GM21723 (cell line): ENCODE measurements around the gene AHI1.
A peak's percentile ranks its signal among the peaks of the same experiment; 100 is the strongest.
"Not testable (repeated sequence)": the region's sequence is repeated elsewhere in the genome, so short reads cannot be mapped to it uniquely, and the experiment has no call there.

Experiments used
- ATAC-seq: cut with Tn5 transposase; IDR thresholded peaks from one replicate; pipeline ENCODE4 v1.9.1; 2021; ENCODE audit warnings: mild to moderate bottlenecking, moderate library complexity; ENCODE audit not compliant: unreplicated experiment

Gene AHI1

DNA sequence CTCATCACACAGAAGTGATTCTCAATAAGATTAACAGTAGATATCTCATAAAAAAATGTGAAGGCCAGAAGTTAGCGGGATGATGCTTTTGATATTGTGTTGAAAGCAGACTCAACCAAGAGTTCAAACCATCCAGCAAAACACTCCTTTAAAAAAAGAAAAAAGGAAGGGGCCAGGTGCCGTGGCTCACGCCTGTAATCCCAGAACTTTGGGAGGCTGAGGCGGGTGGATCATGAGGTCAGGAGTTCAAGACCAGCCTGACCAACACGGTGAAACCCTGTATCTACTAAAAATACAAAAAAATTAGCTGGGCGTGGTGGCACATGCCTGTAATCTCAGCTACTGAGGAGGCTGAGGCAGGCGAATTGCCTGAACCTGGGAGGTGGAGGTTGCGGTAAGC lies 157.6 kb downstream of the AHI1 start:
- ATAC-seq: not testable (repeated sequence)

DNA sequence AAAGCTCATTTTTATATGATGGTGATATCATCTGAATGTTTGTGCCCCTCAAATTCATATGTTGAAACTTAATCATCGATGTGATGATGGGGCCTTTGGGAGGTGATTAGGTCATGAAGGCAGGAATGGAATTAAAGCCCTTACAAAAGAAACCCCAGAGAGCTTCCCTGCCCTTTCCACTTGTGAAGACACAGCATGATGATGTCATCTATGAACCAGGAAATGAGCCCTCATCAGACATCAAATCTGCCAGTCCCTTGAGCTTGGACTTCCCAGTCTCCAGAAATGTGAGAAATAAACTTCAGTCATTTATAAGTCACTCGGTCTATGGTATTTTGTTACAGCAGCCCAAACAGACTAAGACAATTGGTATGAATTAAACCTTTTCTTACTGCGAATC lies 163.4 kb downstream of the AHI1 start:
- no peak for ATAC-seq

DNA sequence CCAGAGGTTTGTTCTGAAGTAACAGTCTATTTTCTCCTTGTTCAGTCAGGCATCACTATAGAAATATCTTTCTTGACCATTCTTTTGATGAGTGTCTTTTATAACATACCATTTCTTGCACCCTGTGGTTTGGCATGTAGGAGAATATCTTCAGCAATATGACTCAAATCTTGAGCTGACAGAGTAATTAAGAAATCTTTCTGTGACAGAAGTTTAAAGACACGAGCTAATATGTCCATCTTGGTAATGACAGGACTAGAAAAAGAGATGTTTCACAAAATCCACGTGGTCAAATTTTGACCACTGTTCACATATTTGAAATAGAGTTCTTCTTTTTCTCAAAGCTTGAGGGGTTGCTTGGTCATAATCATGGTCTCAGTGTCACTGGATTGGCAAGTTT lies 166.5 kb downstream of the AHI1 start:
- no peak for ATAC-seq

DNA sequence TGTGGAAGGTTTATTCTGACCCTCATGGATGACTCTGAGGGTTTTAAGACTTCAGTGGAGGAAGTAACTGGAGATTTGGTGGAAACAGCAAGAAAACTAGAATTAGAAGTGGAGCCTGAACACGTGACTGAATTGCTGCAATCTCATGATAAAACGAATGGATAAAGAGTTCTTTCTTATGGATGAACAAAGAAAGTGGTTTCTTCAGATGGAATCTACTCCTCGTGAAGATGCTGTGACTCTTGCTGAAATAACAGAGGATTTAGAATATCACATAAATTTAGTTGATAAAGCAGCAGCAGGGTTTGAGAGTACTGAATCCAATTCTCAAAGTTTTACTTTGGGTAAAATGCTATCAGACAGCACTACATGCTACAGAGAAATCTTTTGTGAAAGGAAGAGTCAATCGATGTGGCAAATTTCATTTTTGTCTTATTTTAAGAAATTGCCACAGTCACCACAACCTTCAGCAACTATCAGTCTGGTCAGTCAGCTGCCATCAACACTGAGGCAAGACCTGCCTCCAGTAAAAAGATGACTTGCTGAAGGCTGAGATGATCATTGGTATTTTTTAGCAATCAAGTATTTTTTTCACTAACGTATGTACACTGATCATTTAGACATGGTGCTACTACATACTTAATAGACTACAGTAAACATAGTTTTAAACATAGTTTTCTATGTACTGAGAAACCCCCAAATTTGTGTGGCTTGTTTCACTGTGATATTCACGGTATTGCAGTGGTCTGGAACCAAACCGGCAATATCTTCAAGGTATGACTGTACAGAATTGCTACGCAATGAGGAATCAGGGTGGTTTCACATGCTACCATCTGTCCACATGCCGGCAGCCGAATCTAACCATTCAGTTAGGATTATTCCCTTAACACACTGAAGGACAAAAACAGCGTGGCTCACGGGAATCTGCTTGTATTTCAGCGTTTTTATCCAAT lies 167.4 kb downstream of the AHI1 start:
- peak; percentile 94 for ATAC-seq

DNA sequence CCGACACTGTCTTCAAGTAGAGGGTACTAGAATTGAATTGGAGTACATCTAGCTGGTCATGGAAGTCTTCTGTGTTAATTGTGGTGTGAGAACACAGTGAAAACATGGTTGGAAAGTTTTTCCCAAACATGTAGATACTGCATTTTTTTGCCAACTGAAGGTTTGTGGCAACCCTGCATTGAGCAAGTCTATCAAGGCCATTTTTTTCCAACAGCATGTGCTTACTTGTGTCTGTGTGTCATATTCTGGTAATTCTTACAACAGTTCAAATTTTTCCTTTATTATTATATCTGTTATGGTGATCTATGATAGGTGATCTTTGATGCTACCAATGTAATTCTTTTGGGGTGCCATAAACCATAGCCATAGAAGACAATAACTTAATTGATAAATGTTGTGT lies 169.4 kb downstream of the AHI1 start:
- no peak for ATAC-seq

DNA sequence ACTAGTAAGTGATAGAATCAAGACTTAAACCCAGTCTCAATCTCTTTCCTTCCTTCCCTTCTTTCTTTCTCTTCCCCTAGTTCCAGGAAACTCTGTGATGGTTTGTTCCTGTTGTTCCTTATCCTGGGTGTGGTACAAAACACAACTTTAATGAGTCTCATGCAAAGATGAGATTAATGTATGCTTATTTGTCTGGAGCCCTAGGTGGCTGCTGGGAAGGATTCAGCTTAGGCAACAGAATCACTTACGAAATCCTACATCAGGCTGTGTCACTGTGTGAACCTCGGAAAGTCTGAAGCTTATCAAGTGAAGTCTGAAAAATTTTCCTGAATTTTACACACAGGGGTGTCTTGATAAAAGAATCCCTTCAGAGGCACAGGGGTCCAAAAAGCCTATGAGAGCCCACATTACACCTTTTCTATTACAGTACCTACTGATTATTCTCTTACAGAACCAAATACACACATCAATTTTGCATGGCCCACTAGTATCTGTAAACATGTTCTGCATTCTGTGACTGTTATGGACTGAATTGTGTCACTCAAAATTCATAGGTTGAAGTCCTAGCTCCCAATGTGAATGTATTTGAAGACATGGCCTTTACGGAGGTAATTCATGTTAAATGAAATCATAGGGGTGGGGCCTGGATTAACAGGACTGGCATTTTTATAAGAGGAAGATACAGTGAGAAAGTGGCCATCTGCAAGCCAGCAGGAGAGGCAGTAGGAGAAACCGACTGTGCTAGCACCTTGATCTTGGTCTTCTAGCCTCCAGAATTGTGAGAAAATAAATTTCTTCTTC lies 171.7 kb downstream of the AHI1 start:
- ATAC-seq: no peak

DNA sequence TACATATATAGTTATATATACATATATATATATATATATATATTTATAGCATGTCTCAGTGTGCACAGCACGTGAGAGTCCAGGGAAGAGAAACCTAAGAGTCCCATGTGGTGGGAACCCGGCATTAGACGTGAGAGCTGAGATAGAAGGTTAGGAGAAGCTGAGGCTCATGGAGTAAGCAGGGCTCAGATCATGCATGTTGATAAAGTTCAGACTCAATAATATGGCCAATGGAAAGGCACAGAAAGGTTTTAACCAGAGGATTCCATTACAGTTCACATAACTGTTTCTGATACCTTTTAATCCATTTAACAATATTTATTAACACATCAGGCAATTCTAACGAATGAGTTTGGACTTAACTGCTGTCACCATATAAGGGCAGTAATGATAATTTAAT lies 173.0 kb downstream of the AHI1 start:
- ATAC-seq: no peak

DNA sequence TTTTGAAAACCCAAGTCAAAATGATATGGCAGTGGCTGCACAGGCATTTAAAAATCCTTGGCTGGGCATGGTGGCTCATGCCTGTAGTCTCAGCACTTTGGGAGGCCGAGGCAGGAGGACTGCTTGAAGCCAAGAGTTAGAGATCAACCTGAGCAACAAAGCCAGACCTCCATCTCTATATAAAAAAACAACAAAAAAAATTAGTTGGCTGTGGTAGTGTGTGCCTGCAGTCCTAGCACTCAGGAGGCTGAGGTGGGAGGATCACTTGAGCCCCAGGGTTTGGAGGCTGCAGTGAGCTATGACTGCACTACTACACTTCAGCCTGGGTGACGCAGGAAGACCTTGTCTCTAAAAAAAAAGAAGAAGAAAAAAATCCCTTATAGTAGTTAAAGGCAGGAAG lies 173.6 kb downstream of the AHI1 start:
- ATAC-seq: no peak

DNA sequence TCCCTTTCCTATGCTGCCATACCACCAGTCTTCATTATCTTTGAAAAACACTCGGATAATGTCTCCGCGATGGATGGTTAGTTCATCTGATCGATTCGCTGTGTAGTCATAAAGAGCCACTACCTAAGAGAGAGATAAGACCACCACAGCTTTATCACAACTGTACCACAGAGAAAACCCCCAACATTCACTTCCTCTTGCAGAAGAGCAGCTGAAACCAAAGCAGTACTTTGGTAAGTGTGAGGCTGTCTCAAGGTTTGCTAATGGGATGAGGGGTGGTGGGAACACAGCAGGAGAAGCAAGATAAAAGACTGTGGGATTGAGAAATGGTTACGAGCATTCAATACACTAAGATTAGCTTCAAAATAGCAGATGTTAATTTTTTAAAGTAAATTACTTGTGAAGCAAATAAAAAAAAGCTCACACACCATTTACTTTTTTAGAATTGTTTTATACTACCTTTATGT lies 174.3 kb downstream of the AHI1 start:
- peak; percentile 98 for ATAC-seq

DNA sequence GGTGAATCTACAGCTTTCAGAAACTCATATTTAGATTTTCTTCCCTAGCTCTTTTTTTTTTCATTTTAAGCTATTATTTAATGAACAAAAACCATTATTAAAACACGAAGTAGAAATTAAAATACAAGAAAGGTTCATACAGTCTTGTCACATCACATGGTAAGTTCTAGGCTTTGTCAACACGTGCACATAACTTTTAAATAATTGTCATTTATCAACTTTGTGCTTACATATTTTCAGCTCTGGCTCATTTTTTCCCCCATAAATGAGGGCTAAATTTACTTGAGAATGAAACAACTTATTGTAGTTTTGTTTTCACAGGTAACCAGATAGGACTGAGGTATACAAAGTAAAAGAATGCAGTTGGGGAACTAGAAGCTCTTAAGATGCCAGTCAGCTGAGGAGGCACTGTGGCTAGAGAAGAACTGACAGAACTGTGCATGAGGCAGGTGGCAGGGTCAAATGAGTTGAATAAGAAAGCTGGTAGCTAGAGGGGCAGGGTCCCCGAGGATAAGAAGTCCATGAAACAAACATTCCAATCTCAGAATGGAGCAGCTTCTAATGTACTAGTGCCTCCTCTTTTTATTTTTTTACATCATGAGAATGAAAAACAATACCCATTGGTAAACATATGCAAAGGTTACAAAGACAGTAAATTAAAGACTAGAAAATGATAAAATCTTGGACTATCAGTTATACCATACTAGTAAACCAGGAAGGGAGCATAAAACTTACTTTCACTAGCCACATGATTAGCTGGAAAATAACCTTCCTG lies 174.9 kb downstream of the AHI1 start:
- peak; percentile 79 for ATAC-seq

DNA sequence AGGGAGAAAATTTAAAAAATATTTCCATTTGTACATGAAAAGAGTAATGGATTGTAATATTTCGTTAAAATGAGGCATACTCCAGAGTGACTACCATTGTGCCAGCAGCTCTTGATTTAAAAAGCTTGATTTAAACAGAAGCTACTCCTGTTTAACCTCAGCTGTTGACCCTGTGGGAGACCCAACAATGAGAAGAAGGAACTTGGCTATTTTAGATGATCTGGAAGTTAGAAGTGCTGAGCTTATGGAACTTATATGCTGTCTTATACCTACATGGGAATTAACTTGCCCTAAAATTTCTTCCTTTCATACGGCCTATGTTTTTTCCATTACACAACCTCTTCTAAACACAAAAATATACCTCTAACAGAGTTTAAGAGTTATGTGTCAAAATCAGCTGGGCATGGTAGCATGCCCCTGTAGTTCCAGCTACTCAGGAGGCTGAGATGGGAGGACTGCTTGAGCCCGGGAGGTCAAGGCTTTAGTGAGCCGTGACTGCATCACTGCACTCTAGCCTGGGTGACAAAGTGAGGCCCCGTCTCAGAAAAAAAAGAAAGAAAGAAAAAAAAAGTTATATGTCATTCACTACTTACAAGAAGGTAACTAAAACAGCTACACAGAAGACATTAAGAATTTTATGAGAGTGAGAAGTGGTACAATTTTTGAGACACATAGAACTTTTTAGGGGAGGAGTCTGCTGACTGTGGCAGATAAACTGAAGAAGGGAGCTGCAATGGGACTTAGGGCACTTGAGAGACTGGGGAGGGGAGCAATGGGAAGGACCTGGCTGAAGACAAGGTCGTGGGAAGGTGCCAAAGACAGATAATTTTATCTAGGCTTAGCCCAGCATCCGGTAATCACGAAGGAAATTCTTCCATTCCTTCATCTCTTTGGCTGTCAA lies 176.6 kb downstream of the AHI1 start:
- no peak for ATAC-seq

DNA sequence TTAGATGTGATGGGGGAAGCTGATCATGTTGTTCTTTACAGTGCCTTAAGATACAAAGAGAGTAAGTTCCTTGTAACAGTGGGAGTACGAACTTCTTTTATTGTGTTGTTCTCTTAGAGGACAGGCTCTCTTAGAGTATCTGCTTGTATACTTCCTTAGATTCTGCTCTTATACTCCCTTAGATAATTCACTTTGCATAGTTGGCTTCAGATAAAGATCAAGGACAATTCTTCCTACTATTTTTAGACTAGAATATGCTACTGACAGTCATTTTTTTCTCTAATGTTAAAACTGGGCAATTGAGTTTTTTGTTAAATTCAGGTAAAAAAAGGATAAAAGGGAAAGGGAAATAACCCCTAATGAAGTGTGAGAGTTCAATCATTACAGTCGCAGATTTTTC lies 177.7 kb downstream of the AHI1 start:
- ATAC-seq: no peak

DNA sequence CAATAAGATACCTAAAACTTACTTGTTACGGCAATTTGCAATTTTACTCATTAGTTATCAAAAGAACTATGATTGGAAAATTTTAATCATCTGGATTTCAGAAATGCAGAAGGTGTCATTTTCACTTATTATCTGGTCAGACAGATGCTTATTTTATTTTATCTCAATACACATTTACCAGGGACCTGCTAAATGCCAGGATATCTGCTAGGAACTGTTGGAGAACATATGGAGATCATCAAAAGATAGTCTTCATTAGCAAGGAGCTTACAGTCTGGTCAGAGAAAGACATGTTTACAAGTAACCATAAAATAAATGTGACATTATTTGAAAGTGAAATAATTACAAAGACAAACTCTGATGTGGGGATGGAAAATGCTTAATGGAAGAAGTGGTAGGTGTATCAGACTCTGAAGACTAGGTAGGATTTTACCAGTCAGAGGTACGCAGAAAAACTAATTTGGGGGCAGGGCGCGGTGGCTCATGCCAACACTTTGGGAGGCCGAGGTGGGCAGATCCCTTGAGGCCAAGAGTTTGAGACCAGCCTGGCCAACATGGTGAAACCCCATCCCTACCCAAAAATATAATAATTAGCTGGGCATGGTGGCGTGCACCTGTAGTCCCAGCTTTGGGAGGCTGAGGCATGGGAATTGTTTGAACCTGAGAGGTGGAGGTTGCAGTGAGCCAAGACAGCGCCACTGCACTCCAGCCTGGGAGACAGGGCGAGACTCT lies 178.6 kb downstream of the AHI1 start:
- ATAC-seq: no peak

DNA sequence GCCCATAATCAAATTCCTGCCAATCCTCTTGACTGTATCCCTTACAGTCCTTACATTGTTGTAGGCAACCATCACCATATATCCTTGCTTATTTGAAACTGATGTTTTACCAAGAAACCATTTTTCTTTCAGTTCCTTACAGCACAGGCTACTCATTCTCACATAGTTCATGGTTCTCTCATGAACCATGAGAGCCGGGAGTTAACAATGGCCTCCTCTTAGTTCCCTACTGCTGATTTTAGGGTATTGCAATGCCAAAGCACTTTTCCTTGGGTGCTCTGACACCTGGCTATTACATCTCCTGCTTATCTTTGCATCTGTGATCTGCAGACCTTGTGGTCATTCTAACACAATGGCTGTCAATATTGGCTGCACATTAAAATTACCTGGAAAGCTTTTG lies 183.0 kb downstream of the AHI1 start:
- no peak for ATAC-seq

DNA sequence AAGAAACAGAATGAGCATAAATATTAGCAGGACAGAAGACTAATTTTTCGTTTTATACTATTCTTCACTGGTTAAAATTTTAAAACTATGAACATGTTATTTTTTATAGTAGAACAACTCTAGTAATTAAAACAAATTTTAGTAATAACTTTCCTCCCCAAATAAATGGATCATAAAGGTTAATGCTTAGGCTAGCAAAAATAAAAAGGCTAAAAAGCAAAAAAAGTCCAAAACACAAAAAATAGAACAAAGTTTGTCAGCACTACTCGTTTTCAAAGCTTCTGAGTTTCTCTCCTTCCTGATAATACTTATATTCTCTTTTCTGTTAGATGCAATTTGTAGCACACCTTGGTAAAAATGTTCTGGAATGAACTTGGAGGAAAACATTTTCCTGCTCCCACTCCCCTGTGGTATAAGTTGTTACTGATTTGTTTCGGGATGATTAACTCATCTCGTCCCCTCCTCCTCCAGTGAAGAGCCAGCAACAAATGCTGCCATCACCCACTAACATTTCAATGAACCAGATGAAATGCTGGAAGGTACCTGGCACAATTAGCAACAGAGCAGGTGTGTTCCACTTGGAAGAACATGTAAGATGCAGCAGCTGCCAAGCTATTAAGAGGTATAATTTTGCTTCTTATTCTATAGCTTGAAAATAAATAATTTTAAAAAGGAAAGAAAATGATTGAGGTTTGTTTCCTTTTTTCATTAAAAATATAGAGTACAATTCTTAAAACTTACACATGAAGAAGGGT lies 185.9 kb downstream of the AHI1 start:
- ATAC-seq: no peak

DNA sequence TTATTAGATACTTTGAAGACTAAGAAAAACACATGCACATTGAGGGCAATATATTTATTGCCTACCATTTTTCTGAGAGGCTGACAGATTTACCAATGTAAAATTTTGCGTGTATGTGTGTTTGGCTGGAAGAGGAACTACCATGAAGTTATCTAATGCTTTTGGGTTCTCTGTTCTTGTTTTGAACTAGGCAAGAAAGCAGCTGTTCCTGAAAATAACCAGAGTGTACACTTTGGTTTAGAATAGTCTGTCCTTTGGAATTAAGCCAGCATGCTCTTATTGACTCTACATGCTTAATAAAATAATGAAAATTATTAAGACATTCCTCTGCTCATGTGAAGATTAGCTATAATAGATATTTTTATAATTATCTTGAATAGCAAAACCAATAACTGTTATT lies 187.2 kb downstream of the AHI1 start:
- no peak for ATAC-seq

DNA sequence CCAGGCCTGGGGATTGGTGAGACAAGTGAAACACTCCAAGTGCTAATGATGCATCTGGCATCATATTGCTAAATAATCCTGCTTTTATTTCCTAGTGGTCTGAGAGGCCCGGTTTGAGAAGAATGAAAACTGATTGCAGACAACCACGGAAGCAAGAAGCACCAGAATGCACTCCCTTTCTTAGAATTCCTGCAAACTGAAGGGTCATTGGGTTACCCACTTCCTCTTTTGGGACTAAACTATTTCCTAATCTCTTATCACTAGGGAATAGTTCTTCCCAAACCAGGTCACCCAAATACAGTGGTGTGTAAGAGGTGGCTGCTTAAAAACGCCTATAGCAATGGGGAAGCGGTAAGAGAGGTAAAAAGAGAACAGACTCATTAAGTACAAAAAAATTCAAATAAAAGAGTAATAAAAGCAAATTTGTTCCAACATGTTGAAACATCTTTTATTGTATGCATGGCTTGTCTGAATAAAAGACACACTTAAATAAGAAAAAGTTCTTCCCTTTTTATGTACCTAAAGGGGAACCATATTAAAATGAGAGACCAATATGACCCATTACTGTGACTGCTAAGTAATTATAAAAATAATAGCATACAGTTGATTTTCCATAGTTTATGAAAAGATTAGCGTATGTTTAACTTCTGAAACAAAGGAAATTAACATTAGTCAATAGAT lies 190.7 kb downstream of the AHI1 start:
- ATAC-seq: no peak

DNA sequence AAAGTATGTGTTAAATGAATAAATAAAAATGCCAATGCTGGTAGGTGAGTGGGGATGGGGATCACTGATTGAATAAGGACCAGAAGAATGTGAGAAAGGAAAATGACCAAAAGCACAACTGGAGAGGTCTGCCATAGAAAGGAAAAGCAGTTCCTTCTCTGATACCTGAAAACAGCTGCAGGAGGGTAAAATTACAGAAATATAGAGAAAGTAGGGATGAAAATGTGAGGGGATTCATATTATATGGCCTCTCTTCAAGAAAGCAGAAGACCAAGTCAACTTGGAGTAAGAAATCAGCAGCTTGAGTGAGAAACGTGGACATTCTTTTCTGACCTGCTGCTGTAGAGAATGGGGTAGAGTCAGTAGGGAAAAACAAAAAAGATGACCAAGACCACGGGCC lies 191.4 kb downstream of the AHI1 start:
- no peak for ATAC-seq
